ENCODE data around the gene OLFM3. TPM values are rescaled to one million over a fixed set of nuclear protein-coding genes. Genes with fewer than 3 reads are reported as not detected.

The OLFM3 gene
- total and polyA plus RNA-seq, 4 donors, result not detected

DNA sequence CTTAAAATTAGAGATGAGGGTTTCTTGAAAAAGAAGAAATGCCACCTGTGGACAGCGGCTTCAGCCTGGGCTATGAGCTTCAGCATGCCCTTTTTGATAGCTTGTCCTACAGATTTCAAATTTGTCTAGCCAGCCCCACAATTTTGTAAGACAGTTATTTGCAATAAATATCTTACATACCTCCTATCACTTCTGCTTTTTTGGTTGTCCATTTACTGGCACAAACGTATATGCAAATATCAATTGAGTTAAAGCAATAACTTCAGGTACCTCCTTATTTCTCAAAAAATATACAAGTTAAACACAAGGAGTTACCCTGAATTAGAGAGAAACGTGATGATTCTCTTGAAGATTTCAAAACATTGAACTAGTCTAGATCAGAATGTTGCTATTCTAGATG, 53.5 kb downstream of the OLFM3 start:
- TF ChIP-seq, protein P1, sequence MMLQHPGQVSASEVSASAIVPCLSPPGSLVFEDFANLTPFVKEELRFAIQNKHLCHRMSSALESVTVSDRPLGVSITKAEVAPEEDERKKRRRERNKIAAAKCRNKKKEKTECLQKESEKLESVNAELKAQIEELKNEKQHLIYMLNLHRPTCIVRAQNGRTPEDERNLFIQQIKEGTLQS (IDR thresholded peaks at IDR 0.05), result no peak
- no peak for TF ChIP-seq YY1 (IDR thresholded peaks at IDR 0.05)
- TF ChIP-seq EGR1 (IDR thresholded peaks at IDR 0.05; ENCODE audit: low read depth in 2 of 2), result no peak
- TF ChIP-seq HNF4A (conservative IDR thresholded peaks at IDR 0.05), result no peak
- no peak for TF ChIP-seq RAD21 (IDR thresholded peaks at IDR 0.05)
- TF ChIP-seq SP1 (IDR thresholded peaks at IDR 0.05), result no peak
- no peak for TF ChIP-seq GABPA (IDR thresholded peaks at IDR 0.05 in 1 of 2, conservative IDR thresholded peaks at IDR 0.05 in 1 of 2)
- Histone ChIP-seq H3K27me3 (ENCODE audit: control insufficient read depth in 4 of 4, insufficient read depth in 4 of 4, low read length in 3 of 4) (no peaks in the 10 kb centered on the region), H3K4me1 (ENCODE audit: control insufficient read depth in 4 of 4, insufficient read depth in 4 of 4, low read length in 3 of 4) (no peaks in the 10 kb centered on the region), H3K4me3 (ENCODE audit: low read depth in 1 of 3, low read length in 3 of 3) (no peak overlapping the region), H3K9ac (ENCODE audit: low read depth in 1 of 2, low read length in 2 of 2) (no peak overlapping the region), H3K9me3 (ENCODE audit: control insufficient read depth in 4 of 4, low read length in 3 of 4) (no peaks in the 10 kb centered on the region), H3K36me3 (ENCODE audit: control insufficient read depth in 4 of 4, insufficient read depth in 3 of 4, low read depth in 1 of 4, low read length in 3 of 4) (no peaks in the 10 kb centered on the region), H3K27ac (ENCODE audit: low read depth in 1 of 2, low read length in 2 of 2) (no peak overlapping the region)
- WGBS, result 52% methylated on average over 3 of the region's 3 CpGs
- DNase-seq (ENCODE audit: low spot score), result no peak

DNA sequence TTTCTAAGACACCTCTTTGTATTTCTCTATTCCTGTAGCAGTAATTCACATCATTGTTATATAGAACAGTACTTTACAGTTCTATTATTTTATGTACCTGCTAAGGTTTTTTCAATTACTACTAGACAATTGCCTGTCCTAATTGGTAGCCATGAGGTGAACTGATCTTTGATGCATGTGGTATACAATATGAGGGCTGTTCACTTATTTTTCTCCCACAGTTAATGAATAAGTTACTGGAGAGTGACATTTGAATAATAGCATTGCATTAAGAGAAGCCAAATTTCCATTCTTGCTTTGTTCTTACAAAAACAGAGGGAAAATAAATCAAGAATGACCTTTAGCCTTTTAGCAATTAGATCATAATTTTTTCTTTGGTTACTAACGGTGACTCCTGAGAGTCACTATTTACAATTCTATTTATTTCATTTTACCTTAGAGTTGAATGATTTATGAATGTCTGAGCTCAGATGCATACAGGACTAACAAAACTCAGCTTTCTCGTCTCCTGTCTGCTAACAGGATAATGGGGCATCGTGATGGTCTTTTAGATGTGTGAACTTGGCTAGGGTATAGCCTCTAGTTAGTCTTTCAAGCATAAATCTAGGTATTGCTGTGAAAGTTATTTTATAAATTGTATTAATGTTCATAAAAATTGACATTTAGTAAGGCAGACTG, 54.1 kb downstream of the OLFM3 start:
- Histone ChIP-seq H3K36me3 (ENCODE audit: control insufficient read depth in 4 of 4, insufficient read depth in 3 of 4, low read depth in 1 of 4, low read length in 3 of 4) (no peaks in the 10 kb centered on the region), H3K4me3 (ENCODE audit: low read depth in 1 of 3, low read length in 3 of 3) (no peak overlapping the region), H3K9ac (ENCODE audit: low read depth in 1 of 2, low read length in 2 of 2) (no peak overlapping the region), H3K9me3 (ENCODE audit: control insufficient read depth in 4 of 4, low read length in 3 of 4) (no peaks in the 10 kb centered on the region), H3K27ac (ENCODE audit: low read depth in 1 of 2, low read length in 2 of 2) (no peak overlapping the region), H3K4me1 (ENCODE audit: control insufficient read depth in 4 of 4, insufficient read depth in 4 of 4, low read length in 3 of 4) (no peaks in the 10 kb centered on the region), H3K27me3 (ENCODE audit: control insufficient read depth in 4 of 4, insufficient read depth in 4 of 4, low read length in 3 of 4) (no peaks in the 10 kb centered on the region)
- TF ChIP-seq SP1 (IDR thresholded peaks at IDR 0.05) (no peak), JUND (IDR thresholded peaks at IDR 0.05) (no peak), HNF4A (conservative IDR thresholded peaks at IDR 0.05) (no peak), RAD21 (IDR thresholded peaks at IDR 0.05) (no peak), RXRA (IDR thresholded peaks at IDR 0.05) (no peak), NR2F2 (IDR thresholded peaks at IDR 0.05) (no peak), YY1 (IDR thresholded peaks at IDR 0.05) (no peak), FOXA2 (IDR thresholded peaks at IDR 0.05) (no peak), TAF1 (conservative IDR thresholded peaks at IDR 0.05) (no peak), EGR1 (IDR thresholded peaks at IDR 0.05; ENCODE audit: low read depth in 2 of 2) (no peak), HNF4G (IDR thresholded peaks at IDR 0.05) (no peak), GABPA (IDR thresholded peaks at IDR 0.05 in 1 of 2, conservative IDR thresholded peaks at IDR 0.05 in 1 of 2) (no peak), FOXA1 (IDR thresholded peaks at IDR 0.05) (no peak)
- TF ChIP-seq, protein P2, sequence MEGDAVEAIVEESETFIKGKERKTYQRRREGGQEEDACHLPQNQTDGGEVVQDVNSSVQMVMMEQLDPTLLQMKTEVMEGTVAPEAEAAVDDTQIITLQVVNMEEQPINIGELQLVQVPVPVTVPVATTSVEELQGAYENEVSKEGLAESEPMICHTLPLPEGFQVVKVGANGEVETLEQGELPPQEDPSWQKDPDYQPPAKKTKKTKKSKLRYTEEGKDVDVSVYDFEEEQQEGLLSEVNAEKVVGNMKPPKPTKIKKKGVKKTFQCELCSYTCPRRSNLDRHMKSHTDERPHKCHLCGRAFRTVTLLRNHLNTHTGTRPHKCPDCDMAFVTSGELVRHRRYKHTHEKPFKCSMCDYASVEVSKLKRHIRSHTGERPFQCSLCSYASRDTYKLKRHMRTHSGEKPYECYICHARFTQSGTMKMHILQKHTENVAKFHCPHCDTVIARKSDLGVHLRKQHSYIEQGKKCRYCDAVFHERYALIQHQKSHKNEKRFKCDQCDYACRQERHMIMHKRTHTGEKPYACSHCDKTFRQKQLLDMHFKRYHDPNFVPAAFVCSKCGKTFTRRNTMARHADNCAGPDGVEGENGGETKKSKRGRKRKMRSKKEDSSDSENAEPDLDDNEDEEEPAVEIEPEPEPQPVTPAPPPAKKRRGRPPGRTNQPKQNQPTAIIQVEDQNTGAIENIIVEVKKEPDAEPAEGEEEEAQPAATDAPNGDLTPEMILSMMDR (IDR thresholded peaks at IDR 0.05; ENCODE audit: low read depth, low read length, missing input control), result no peak
- TF ChIP-seq, protein P3, sequence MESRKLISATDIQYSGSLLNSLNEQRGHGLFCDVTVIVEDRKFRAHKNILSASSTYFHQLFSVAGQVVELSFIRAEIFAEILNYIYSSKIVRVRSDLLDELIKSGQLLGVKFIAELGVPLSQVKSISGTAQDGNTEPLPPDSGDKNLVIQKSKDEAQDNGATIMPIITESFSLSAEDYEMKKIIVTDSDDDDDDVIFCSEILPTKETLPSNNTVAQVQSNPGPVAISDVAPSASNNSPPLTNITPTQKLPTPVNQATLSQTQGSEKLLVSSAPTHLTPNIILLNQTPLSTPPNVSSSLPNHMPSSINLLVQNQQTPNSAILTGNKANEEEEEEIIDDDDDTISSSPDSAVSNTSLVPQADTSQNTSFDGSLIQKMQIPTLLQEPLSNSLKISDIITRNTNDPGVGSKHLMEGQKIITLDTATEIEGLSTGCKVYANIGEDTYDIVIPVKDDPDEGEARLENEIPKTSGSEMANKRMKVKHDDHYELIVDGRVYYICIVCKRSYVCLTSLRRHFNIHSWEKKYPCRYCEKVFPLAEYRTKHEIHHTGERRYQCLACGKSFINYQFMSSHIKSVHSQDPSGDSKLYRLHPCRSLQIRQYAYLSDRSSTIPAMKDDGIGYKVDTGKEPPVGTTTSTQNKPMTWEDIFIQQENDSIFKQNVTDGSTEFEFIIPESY (IDR thresholded peaks at IDR 0.05), result no peak
- TF ChIP-seq, protein P4, sequence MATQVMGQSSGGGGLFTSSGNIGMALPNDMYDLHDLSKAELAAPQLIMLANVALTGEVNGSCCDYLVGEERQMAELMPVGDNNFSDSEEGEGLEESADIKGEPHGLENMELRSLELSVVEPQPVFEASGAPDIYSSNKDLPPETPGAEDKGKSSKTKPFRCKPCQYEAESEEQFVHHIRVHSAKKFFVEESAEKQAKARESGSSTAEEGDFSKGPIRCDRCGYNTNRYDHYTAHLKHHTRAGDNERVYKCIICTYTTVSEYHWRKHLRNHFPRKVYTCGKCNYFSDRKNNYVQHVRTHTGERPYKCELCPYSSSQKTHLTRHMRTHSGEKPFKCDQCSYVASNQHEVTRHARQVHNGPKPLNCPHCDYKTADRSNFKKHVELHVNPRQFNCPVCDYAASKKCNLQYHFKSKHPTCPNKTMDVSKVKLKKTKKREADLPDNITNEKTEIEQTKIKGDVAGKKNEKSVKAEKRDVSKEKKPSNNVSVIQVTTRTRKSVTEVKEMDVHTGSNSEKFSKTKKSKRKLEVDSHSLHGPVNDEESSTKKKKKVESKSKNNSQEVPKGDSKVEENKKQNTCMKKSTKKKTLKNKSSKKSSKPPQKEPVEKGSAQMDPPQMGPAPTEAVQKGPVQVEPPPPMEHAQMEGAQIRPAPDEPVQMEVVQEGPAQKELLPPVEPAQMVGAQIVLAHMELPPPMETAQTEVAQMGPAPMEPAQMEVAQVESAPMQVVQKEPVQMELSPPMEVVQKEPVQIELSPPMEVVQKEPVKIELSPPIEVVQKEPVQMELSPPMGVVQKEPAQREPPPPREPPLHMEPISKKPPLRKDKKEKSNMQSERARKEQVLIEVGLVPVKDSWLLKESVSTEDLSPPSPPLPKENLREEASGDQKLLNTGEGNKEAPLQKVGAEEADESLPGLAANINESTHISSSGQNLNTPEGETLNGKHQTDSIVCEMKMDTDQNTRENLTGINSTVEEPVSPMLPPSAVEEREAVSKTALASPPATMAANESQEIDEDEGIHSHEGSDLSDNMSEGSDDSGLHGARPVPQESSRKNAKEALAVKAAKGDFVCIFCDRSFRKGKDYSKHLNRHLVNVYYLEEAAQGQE (IDR thresholded peaks at IDR 0.05), result no peak
- WGBS, result 67% methylated on average over 3 of the region's 3 CpGs
- no peak for DNase-seq (ENCODE audit: low spot score)

Measured in liver (tissue), 9 donors.